ENCODE results near the gene PTGIR.

The PTGIR gene

GRCh38 chr19:46608581-46609345, 16.1 kb downstream of the PTGIR start:
- peaks cover 55% of the 10 kb centered on the region for H3K36me3 ChIP-seq
- TF ChIP-seq CTCF (IDR thresholded peaks at IDR 0.05; ENCODE audit: low read depth, low read length) = no peak

GRCh38 chr19:46608178-46608577, 16.7 kb downstream of the PTGIR start:
- no peaks in the 10 kb centered on the region for H3K27me3 ChIP-seq
- TF ChIP-seq CTCF (IDR thresholded peaks at IDR 0.05; ENCODE audit: low read depth, low read length) = no peak
- H3K36me3 ChIP-seq = peaks cover 55% of the 10 kb centered on the region
- no peaks in the 10 kb centered on the region; the same call in 1 of the 2 replicates for H3K4me1 ChIP-seq
- DNase-seq = no peak
- no peaks in the 10 kb centered on the region for H3K9me3 ChIP-seq
- no peak overlapping the region for H3K4me3 ChIP-seq (ENCODE audit: low read depth, low read length)

More at GRCh38 chr19:46608581-46609345, 16.1 kb downstream of the PTGIR start:
- H3K27me3 ChIP-seq = no peaks in the 10 kb centered on the region
- H3K9me3 ChIP-seq = no peaks in the 10 kb centered on the region
- no peak for DNase-seq
- H3K4me3 ChIP-seq (ENCODE audit: low read depth, low read length) = no peak overlapping the region
- no peaks in the 10 kb centered on the region for H3K4me1 ChIP-seq

GRCh38 chr19:46607448-46607841, 17.4 kb downstream of the PTGIR start:
- H3K27me3 ChIP-seq = no peaks in the 10 kb centered on the region
- no peak overlapping the region for H3K4me3 ChIP-seq (ENCODE audit: low read depth, low read length)
- no peak for DNase-seq
- peaks cover 55% of the 10 kb centered on the region for H3K36me3 ChIP-seq
- no peaks in the 10 kb centered on the region for H3K9me3 ChIP-seq
- TF ChIP-seq CTCF (IDR thresholded peaks at IDR 0.05; ENCODE audit: low read depth, low read length) = no peak
- H3K4me1 ChIP-seq = no peaks in the 10 kb centered on the region; the same call in 1 of the 2 replicates

- Histone ChIP-seq H3K9me3 (no peaks in the 10 kb centered on the region), H3K36me3 (peaks cover 55% of the 10 kb centered on the region), H3K4me3 (ENCODE audit: low read depth, low read length) (no peak overlapping the region), H3K27me3 (no peaks in the 10 kb centered on the region), H3K4me1 (no peaks in the 10 kb centered on the region; the same call in 1 of the 2 replicates)
- DNase-seq = no peak
- no peak for TF ChIP-seq CTCF (IDR thresholded peaks at IDR 0.05; ENCODE audit: low read depth, low read length)
Measured at GRCh38 chr19:46606681-46607447, 18.0 kb downstream of the PTGIR start.

- H3K9me3 ChIP-seq = no peaks in the 10 kb centered on the region
- no peak for TF ChIP-seq CTCF (IDR thresholded peaks at IDR 0.05; ENCODE audit: low read depth, low read length)
- no peaks in the 10 kb centered on the region for H3K27me3 ChIP-seq
- no peak for DNase-seq
- peaks cover 55% of the 10 kb centered on the region for H3K36me3 ChIP-seq
- no peak overlapping the region for H3K4me3 ChIP-seq (ENCODE audit: low read depth, low read length)
- H3K4me1 ChIP-seq = no peaks in the 10 kb centered on the region; the same call in 1 of the 2 replicates
Measured at GRCh38 chr19:46606019-46606418, 18.9 kb downstream of the PTGIR start.
